Caki2 (cell line): ENCODE results near the gene CDK3. TPM values are rescaled to one million over a fixed set of nuclear protein-coding genes. Genes with fewer than 3 reads are reported as not detected.

ENCODE experiments used
- DNase-seq: peaks from one replicate; pipeline ENCODE4 v3.0.0-alpha.2; 2015; ENCODE audit warnings: low read depth
- in situ Hi-C: cut with HindIII; loops from 2 replicates; pipeline ENCODE4 v1.10.0; 2016; ENCODE audit warnings: low sequenced_read_pairs, low pct_unique_long_range_greater_than_20kb, mixed read lengths
- total RNA-seq: library from RNA; depleted of rRNA; stranded (reverse); fragments of >200 nt; shearing (Covaris generic); gene quantifications from 2 replicates; pipeline ENCODE4 v1.2.3, GENCODE V29; 2014; ENCODE audit warnings: low replicate concordance

Gene CDK3
- total RNA-seq, 1 experiment from 2014 or later = 5.3 TPM

DNA sequence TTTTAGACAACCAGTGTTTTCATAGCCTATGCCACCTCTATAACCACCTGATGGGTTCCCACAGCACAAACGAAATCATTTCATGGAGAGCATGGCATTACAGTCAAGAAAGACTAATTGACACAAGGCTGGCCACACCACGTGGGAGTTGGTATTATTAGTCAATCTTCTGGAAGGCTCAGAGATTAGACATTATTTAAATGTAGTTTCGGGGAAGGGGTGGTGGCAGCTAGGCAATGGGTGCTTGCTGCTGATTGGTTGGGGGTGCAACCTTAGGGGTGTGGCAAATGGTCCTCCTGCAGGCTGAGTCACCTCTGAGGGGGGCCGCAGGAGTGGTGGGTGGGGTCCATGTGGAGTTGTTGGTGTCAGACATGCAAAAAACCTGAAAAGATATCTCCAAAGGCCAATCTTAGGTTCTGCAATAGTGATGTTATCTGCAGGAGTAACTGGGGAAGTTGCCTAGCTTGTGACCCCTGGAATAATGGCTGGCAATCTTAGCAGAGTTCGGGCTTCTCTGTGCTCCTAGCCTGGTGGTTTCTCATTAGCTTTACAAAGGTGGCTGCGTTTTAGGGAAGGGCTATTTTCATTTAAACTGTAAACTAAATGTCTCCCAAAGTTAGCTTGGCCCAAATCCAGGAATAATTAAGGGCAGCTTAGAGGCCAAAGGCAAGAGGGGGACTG is 17.0 kb upstream of the CDK3 start:
- in situ Hi-C loops = no loop called here
- DNase-seq = peak; percentile 62

DNA sequence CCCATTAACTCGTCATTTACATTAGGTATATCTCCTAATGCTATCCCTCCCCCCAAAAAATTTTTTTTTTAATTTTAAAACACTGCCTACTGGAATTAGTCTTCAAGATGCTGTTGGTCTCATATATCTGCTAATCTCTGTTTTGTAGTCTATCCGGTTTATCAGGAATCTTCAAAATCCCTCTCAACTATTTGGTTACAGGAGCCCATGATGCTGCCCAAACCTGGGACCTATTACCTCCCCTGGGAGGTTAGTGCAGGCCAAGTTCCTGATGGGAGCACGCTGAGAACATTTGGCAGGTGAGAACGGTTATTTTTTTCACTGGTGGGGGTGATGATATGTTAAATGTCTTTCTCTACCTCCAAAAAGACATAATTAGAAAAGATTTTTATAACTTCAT is 14.7 kb upstream of the CDK3 start:
- DNase-seq = no peak
- in situ Hi-C loops = no loop called here

DNA sequence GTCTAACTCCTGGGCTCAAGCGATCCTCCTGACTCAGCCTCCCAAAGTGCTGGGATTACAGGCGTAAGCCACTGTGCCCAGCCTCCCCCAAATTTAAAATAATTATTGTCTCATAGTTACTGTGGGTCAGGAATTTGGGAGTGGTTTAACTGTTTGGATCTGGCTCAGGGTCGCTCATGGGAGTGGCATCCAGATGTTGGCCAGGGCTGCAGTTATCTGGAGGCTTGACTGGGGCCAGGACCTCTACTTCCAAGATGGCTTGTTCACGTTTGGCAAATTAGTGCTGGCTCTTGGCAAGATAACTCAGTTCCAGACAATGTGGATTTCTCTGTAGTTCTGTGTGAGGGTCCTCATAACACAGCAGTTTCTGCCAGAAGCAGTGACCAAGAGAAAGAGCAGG is 13.6 kb upstream of the CDK3 start:
- in situ Hi-C loops = no loop called here
- no peak for DNase-seq

DNA sequence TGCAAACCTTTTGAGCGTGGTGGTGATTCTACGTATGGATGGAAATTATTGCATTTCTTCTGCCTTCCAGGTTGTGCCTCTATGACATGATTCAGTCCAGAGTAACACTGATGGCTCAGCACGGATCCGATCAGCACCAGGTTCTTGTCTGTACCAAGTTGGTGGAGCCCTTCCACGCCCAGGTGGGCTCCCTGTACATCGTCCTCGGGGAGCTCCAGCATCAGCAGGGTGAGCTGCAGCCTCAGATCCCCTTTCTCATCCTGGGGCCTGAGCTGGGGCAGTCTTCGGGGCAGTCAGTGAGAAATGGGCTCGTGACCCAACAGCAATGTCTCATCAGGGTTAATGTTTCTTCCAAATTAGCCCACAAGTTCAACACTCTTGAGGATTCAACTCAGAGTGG is 9.3 kb upstream of the CDK3 start:
- no peak for DNase-seq
- in situ Hi-C loops = no loop called here

DNA sequence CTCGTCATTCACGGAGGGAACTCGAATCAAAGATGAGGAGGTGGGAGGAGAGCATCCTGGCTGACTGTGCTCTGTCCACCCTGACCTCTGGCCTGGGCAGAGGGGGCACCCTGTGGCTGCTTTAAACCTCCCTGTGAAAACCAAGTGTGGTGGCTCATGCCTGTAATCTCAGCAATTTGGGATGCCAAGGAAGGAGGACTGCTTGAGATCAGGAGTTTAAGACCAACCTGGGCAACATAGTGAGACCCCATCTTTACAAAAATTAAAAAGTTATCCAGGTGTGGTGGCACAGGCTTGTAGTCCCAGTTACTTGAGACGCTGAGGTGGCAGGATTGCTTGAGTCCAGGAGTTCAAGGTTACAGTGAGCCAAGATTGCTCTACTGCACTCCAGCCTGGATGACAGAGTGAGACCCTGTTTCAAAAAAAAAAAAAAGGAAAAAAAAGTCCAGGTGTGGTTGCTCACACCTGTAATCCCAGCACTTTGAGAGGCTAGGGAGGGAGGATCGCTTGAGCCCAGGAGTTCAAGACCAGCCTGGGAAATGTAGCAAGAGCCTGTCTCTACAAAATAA is 5.8 kb upstream of the CDK3 start:
- in situ Hi-C loops = no loop called here
- no peak for DNase-seq

DNA sequence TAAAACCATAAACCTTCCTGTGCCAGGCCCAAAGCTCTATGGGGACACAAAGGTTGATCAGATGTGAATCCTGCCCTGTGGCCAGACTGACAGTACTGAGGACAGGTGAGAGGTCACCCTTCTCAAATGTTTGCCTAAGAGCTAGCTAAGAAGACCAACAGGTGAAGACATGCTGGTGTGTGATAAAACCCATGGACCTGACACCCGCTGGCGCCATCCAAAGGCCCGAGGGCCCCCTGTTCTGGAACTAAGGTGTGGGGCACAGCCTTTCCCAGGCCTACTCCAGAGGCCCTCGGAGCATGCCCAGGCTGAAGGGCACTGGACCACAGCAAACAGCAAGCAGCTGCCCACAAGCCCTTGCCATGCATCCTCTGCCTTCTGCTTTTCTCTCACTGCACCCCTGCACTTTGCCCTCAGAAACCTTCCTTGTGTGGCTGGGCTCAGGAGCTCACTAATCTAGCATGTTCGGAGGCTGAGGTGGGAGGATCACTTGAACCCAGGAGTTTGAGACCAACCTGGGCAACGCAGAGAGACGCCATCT is 5.2 kb upstream of the CDK3 start:
- in situ Hi-C loops = no loop called here
- no peak for DNase-seq

DNA sequence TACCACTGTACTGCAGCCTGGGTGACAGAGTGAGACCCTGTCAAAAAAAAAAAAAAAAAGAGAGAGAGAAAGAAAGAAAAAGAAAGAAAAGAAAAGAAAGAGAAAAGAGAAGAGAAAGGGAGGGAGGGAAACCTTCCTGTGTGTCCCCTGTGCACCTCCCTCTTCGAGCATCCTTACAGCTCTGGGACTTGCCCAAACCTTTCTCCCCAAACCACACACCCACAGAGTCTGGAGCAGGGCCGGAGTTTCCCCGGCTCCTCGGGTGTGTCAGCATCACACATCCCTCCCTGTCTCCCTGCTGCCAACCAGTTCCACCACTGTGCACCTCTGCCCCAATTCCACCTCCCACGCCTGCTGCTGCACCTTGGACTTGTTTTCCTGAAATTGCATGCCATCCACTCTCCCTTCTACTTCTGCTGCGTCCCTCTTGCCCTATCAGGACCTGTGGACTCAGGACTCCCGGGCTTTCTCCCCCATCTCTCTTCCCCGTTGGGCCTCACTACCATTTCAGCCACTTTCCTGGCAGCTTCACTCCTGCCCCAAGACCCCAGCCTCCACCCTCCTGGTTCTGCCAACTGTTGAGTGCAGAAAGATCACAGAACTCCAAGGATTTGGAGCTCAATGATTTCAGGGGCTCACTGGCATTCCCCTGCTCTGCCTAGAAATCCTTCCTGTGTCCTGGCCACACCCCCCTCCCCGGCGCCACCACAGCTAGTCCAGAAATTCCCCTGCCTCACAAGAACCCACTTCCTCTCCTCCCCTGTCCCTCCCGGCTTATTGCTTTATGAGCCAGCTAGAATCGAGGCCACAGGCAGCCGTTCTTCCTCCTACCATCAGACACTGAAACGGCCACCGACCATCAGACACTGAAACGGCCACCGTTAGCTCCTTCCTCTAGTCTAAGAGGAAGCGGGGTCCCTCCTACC is 3.7 kb upstream of the CDK3 start:
- DNase-seq = peak; percentile 40
- in situ Hi-C loops = no loop called here

DNA sequence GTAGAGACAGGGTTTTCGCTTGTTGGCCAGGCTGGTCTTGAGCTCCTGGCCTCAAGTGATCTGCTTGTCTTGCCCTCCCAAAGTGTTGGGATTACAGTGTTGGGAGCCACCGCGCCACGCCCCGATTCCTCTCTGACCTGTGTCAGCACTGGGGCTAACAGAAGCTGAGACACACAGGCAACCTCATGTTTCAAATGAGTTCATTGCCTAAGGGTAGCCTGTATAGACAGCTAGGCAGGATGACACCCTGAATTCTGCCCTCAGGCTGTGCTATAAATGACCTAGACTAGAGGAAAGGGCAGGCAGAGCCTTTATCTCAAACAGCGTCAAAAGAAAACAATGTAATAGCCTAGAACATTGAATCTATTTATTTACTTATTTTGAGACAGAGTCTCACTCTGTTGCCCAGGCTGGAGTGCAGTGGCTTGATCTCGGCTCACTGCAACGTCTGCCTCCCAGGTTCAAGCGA is 2.3 kb upstream of the CDK3 start:
- DNase-seq = peak; percentile 48

DNA sequence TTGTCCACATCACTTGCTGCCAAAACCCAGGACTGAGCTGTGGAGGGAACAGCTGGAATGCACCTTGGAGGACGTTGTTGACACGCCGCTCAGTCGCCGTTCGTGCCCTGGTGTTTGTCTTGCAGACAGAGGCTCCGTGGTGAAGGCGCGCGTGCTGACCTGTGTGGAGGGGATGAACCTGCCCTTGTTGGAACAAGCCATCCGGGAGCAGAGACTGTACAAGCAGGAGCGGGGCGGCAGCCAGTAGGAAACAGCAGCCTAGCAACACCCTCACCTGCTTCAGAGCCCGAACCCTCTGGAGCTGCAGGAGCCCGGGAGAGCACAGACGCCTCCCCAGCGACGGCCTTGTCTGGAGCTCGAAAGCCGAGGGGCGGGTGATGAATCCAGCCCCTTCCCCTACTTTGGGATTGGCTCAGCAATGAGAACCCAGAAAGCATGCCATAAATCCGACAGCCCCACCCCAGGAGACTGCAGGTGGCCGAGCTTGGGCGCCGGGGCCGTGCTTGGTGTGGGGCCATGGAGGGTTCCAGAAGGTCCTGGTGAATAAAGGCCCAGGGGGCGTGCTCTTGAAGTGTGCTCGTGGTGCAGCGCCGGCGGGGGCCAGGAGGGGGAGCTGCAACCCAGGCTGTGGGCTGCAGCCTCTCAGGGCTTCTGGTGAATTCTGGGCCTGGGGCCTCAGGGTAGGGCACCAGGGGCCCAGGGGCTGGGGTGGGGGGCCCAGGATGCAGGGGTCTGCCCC is 470 bp upstream of the CDK3 start:
- in situ Hi-C loops = no loop called here
- DNase-seq = no peak

More for the DNA sequence above, 2.3 kb upstream of the CDK3 start:
- in situ Hi-C loops = no loop called here

DNA sequence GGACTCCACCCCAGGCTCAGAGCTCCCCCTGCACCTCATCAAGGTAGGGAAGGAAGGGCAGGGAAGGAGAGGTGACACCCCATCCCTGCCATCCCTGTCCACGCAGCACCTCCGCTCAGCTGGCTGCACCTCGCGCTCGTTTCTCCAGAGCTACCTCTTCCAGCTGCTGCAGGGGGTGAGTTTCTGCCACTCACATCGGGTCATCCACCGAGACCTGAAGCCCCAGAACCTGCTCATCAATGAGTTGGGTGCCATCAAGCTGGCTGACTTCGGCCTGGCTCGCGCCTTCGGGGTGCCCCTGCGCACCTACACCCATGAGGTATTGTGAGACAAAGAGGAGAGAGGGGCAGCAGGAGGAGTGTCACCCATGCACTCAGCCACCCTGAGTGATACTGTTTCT is 1.4 kb downstream of the CDK3 start:
- in situ Hi-C loops = no loop called here
- DNase-seq = no peak

DNA sequence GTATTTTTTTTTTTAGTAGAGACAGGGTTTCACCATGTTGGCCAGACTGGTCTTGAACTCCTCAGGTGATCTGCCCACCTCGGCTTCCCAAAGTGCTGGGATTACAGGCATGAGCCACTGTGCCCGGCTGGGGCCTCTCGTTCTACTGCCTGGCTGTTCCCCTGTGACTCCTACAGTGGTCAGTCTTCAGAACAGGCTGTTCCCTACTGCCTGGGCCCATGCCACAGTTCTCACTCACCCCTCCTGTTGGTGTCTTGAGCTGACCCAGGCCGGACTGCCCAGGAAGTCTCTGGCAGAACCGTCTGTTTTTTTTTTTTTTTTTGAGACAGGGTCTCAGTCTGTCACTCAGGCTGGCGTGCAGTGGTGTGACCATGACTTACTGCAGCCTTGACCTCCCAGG is 3.3 kb downstream of the CDK3 start:
- in situ Hi-C loops = no loop called here
- DNase-seq = no peak

DNA sequence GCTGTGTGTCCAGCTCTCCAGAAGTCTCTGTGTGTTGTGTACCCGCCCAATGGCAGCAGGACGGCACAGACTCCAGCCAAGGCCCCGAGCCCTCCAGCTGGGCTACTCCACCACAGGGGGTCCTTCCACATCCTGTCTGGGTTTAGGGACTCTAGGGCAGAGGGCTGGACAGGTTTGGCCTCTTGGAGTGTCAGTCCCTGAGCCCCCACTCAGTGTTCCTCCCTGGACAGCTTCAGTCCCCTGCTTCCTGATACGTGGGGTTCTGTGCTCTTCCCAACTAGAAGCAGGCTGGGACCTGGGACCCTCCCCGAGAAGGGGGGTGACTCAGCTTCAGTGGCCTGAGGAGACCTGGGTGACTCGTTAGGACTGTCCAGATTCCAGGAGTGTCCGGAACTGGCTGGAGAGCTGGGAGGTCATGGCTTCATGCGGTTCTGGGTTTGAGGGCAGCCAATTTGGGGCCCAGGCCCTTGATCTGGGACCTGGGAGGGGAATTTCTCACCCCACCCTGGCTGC is 4.2 kb downstream of the CDK3 start:
- in situ Hi-C loops = no loop called here
- peak; percentile 42 for DNase-seq

DNA sequence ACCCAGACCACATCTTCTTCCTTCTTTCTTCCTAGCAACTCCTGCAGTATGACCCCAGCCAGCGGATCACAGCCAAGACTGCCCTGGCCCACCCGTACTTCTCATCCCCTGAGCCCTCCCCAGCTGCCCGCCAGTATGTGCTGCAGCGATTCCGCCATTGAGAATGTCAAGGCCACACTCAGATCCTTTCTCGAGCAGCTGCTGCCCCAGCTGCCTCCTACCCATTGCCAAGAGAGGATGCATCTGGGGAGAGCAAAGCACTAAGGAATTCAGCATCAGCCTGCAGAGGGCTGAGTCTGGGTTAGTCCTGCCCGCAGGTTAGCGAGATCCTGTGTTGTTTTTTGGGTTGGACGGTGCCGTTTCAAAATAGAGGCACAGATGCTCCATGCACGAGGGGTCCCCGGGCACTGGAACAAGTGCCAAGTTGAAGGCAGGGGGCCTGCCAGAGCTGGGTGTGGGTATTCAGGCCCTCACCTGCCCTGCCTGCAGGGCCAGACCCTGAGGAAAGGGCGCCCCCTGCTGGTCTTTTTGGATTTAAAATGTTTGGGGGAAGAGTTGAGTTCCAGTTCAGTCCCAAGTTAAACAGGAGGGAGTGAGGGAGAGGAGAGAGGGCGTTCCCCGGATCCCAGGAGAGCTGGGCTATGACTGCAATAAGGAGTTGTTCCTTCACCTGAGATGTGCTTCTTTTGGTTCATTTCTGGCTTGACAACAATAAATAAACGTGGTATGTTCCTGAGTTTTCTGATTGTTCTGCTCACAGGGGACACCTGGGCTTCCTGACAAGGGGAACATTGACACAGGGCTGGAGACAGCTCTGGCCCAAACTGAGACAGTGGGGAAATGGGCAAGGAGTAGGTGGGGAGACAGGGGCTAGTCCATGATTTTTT is 4.9 kb downstream of the CDK3 start:
- peak; percentile 70 for DNase-seq
- in situ Hi-C loops = no loop called here

DNA sequence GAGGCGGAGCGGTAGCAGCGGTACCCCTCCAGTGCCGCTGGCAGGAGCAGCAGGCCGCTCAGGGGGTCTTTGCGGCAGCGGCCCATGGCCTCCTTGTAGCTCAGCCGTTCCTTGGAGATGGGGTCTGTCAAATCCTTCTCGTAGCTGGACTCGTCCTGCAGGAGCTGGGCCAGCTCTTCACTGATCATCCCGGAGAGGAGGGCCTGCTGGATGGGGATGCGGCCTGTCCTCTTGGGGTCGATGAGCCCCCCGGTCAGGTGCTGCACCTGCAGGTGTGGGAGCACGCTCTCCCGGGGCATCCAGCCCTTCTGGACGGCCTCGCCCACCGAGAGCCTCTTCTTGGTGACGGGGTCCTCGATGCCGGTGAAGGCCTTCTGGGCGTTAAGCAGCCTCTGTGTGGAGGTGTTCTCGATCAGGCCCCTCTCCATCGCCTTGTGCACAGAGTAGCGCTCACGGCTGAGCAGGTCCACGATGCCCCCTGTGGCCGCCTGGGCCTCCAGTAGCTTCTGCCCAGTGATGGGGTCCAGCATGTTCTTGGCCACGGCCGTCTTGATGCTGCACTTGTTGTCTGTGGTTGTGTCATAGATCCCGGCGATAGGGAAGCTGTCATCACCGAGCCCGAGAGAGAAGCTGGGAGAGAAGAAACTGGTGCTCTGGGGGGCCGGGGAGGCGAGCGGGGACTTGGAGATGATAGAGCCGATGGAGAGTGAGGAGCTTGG is 6.6 kb downstream of the CDK3 start:
- in situ Hi-C loops = no loop called here

DNA sequence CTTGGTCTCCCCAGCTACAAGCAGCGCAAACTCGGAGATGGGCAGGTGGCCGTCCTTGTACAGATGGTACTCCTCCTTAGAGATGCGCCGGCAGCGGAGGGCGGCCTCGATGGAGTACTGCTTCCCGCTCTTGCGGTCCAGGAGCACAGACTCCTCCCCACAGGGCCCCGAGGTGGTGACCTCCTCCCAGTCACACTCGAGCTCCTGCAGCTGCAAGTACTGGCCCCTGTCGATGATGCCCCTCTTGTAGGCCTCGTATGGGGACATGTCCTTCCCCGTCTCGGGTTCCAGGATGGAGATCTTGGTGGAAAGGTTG is 7.2 kb downstream of the CDK3 start:
- in situ Hi-C loops = no loop called here
- DNase-seq = no peak

More for the DNA sequence above, 6.6 kb downstream of the CDK3 start:
- DNase-seq = no peak

DNA sequence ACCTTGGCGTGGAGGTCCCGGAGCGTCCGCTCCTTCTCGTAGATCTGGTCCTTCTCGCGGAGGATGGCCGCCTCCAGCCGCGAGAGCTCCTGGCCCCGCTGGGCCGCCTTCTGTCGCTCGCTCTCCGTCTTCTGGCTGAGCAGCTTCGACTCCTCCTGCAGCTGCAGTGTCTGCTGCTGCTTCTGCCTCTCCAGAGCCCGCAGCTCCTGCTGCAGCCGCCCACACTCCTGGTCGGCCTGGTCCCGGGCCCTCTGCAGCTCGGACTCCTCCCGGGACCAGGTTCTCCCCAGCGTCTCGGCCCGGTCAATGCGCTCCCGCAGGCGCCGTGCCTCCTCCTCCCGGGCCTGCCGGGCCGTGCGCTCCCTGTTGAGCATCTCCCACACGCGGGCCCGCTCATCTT is 7.6 kb downstream of the CDK3 start:
- in situ Hi-C loops = no loop called here
- DNase-seq = no peak
